HCT116 (cell line): ENCODE data around the gene BTBD16. TPM values are rescaled to one million over a fixed set of nuclear protein-coding genes. Genes with fewer than 3 reads are reported as not detected.

ENCODE experiments used
- ATAC-seq: fragments of 200-7000 bp; cut with Tn5 transposase; 2 replicates; pipeline ENCODE4 v1.9.1; 2020; ENCODE audit warnings: mild to moderate bottlenecking, moderate library complexity
- BruUV-seq: library from RNA; stranded (reverse); fragments of 400-500 nt; replicated peaks from 2 replicates; lab custom pipeline; 2021; lab: Mats Ljungman, UMichigan
- CTCF ChIA-PET: fragments of 300-600 bp; sonication (Branson Sonifier 250); formaldehyde crosslinking; loops from one replicate; lab custom pipeline; 2021; ENCODE audit warnings: antibody characterized with exemption; lab: Charles Lee
- POLR2A ChIA-PET: fragments of 300-600, 350-600 bp; sonication (Branson Sonifier 250); formaldehyde crosslinking; loops from one replicate; lab custom pipeline; 2021; ENCODE audit warnings: antibody characterized with exemption; lab: Charles Lee
- RAD21 ChIA-PET, 2 experiments: fragments of 300-600 bp; sonication (Branson Sonifier 250); formaldehyde crosslinking; loops; one replicate each; lab custom pipeline; 2023; ENCODE audit warnings: low total read pairs in 2 of 2; ENCODE audit not compliant: uncharacterized antibody in 2 of 2, unreplicated experiment in 2 of 2, low non-redundant PET in 1 of 2; lab: Charles Lee
- DNase-seq: peaks from one replicate; pipeline ENCODE4 v3.0.0-alpha.2; 2010; ENCODE audit warnings: low read depth, low spot score
- H2AFZ ChIP-seq: fragments of 200-600 bp; shearing (Covaris generic), sonication (generic); 2 replicates; pipeline ENCODE4 v1.6.1; 2017; ENCODE audit warnings: low read depth, mixed run types, mixed read lengths, antibody characterized with exemption, low read length; ENCODE audit not compliant: poor library complexity, severe bottlenecking
- H3K27ac ChIP-seq: 2 replicates; pipeline ENCODE4 v1.5.1; 2012; ENCODE audit warnings: low read depth, low read length
- H3K27me3 ChIP-seq: fragments of 200-600 bp; sonication (generic); 2 replicates; pipeline ENCODE4 v1.6.1; 2016; ENCODE audit warnings: mixed run types, low read length, mixed read lengths; ENCODE audit not compliant: insufficient read depth
- H3K36me3 ChIP-seq, 2 experiments: fragments of 200-500 bp in 1 of 2; fragments of 200-600 bp in 1 of 2; sonication (Bioruptor generic) in 1 of 2; sonication (generic) in 1 of 2; 2 replicates each; pipeline versions ENCODE4 v1.5.1 to v1.6.1; 2014 to 2016; ENCODE audit warnings: low read length in 2 of 2, inconsistent platforms in 1 of 2, mixed read lengths in 1 of 2, mixed run types in 1 of 2; ENCODE audit not compliant: insufficient read depth in 2 of 2, control insufficient read depth in 1 of 2
- H3K4me1 ChIP-seq, 2 experiments: fragments of 200-600 bp in 1 of 2; sonication (generic) in 1 of 2; 2 replicates each; pipeline versions ENCODE4 v1.5.1 to v1.6.1; 2012 to 2017; ENCODE audit warnings: low read length in 2 of 2, inconsistent platforms in 1 of 2, mild to moderate bottlenecking in 1 of 2, mixed read lengths in 1 of 2, mixed run types in 1 of 2, moderate library complexity in 1 of 2; ENCODE audit not compliant: insufficient read depth in 2 of 2, control insufficient read depth in 1 of 2
- H3K4me2 ChIP-seq: fragments of 200-600 bp; sonication (generic); 2 replicates; pipeline ENCODE4 v1.6.1; 2017; ENCODE audit warnings: mixed run types, low read length, mixed read lengths
- H3K4me3 ChIP-seq, 2 experiments: fragments of 200-600 bp in 1 of 2; sonication (generic) in 1 of 2; replicated peaks in 1 of 2; 2 replicates each; pipeline ENCODE4 v1.5.1; 2011 to 2016; ENCODE audit warnings: low read length in 2 of 2, control low read depth in 1 of 2, low read depth in 1 of 2, mild to moderate bottlenecking in 1 of 2, mixed read lengths in 1 of 2, mixed run types in 1 of 2
- H3K79me2 ChIP-seq: fragments of 200-600 bp; sonication (generic); 2 replicates; pipeline ENCODE4 v1.6.1; 2017; ENCODE audit warnings: mild to moderate bottlenecking, mixed run types, low read length, moderate library complexity, mixed read lengths; ENCODE audit not compliant: insufficient read depth
- H3K9ac ChIP-seq: fragments of 200-600 bp; sonication (generic); 2 replicates; pipeline ENCODE4 v1.6.1; 2016; ENCODE audit warnings: low read length, mixed read lengths
- H3K9me2 ChIP-seq: fragments of 200-600 bp; sonication (generic), shearing (Covaris generic); 2 replicates; pipeline ENCODE4 v1.6.1; 2017; ENCODE audit warnings: mixed run types, mild to moderate bottlenecking, moderate library complexity; ENCODE audit not compliant: insufficient read depth
- H3K9me3 ChIP-seq, 2 experiments: fragments of 200-500 bp in 1 of 2; fragments of 200-600 bp in 1 of 2; sonication (Bioruptor generic) in 1 of 2; sonication (generic) in 1 of 2; 2 replicates each; pipeline ENCODE4 v1.6.1; 2014 to 2017; ENCODE audit warnings: low read length in 2 of 2, mixed read lengths in 2 of 2, inconsistent platforms in 1 of 2, low read depth in 1 of 2, mild to moderate bottlenecking in 1 of 2, mixed run types in 1 of 2, moderate library complexity in 1 of 2; ENCODE audit not compliant: control insufficient read depth in 1 of 2, insufficient read depth in 1 of 2
- H4K20me1 ChIP-seq: fragments of 200-600 bp; sonication (generic), shearing (Covaris generic); 2 replicates; pipeline ENCODE4 v1.6.1; 2017; ENCODE audit warnings: mixed run types, mild to moderate bottlenecking, moderate library complexity; ENCODE audit not compliant: insufficient read depth
- ATF3 ChIP-seq: IDR thresholded peaks from 2 replicates; pipeline ENCODE4 v1.6.1; 2012
- CEBPB ChIP-seq: IDR thresholded peaks from 2 replicates; pipeline ENCODE4 v1.6.1; 2012; ENCODE audit warnings: low read depth
- CTCF ChIP-seq, 3 experiments: fragments of 200-600 bp in 1 of 3; sonication (generic) in 1 of 3; IDR thresholded peaks in 2 of 3; conservative IDR thresholded peaks in 1 of 3; 2 replicates each; pipeline ENCODE4 v1.5.1; 2012 to 2017; ENCODE audit warnings: low read depth in 2 of 3, low read length in 2 of 3, antibody characterized with exemption in 1 of 3, borderline replicate concordance in 1 of 3, control low read depth in 1 of 3, mild to moderate bottlenecking in 1 of 3, mixed read lengths in 1 of 3, mixed run types in 1 of 3, moderate library complexity in 1 of 3; ENCODE audit not compliant: insufficient read depth in 1 of 3
- EGR1 ChIP-seq: IDR thresholded peaks from 2 replicates; pipeline ENCODE4 v1.6.1; 2012; ENCODE audit warnings: low read depth
- ELF1 ChIP-seq: IDR thresholded peaks from 2 replicates; pipeline ENCODE4 v1.6.1; 2012; ENCODE audit warnings: low read depth, borderline replicate concordance
- EZH2phosphoT487 ChIP-seq: fragments of 200-600 bp; IDR thresholded peaks from 2 replicates; pipeline ENCODE4 v1.6.1; 2018; ENCODE audit warnings: antibody characterized with exemption, borderline replicate concordance
- FOSL1 ChIP-seq: IDR thresholded peaks from 2 replicates; pipeline ENCODE4 v1.6.1; 2012; ENCODE audit warnings: low read depth
- JUND ChIP-seq: IDR thresholded peaks from 2 replicates; pipeline ENCODE4 v1.6.1; 2012
- MAX ChIP-seq: IDR thresholded peaks from 2 replicates; pipeline ENCODE4 v1.6.1; 2012
- POLR2A ChIP-seq: IDR thresholded peaks from 2 replicates; pipeline ENCODE4 v1.7.0; 2011; ENCODE audit warnings: borderline replicate concordance; ENCODE audit not compliant: insufficient read depth, insufficient read length; ENCODE audit errors: extremely low read depth
- RAD21 ChIP-seq: IDR thresholded peaks from 2 replicates; pipeline ENCODE4 v1.6.1; 2012; ENCODE audit warnings: low read depth, mild to moderate bottlenecking
- REST ChIP-seq: IDR thresholded peaks from 2 replicates; pipeline ENCODE4 v1.6.1; 2012; ENCODE audit warnings: low read depth
- SIN3A ChIP-seq: IDR thresholded peaks from 2 replicates; pipeline ENCODE4 v1.6.1; 2012; ENCODE audit warnings: low read depth
- SP1 ChIP-seq: IDR thresholded peaks from 2 replicates; pipeline ENCODE4 v1.6.1; 2012; ENCODE audit warnings: low read depth
- SRF ChIP-seq: IDR thresholded peaks from 2 replicates; pipeline ENCODE4 v1.6.1; 2012; ENCODE audit warnings: low read depth
- ZBTB33 ChIP-seq: IDR thresholded peaks from 2 replicates; pipeline ENCODE4 v1.6.1; 2011; ENCODE audit warnings: mild to moderate bottlenecking, low read length, moderate library complexity; ENCODE audit not compliant: insufficient replicate concordance; ENCODE audit errors: extremely low read depth
- ZFX ChIP-seq: fragments of 450-650 bp; IDR thresholded peaks from 2 replicates; pipeline ENCODE4 v1.6.1; 2017
- intact Hi-C: fragments of 100-400 bp; cut with micrococcal nuclease; formaldehyde crosslinking; loops from 2 replicates; pipeline ENCODE4 v1.10.0; 2022
- total RNA-seq: library from RNA; stranded (reverse); gene quantifications from one replicate; pipeline ENCODE4 v1.2.1, GENCODE V29; 2021; ENCODE audit not compliant: unreplicated experiment

The BTBD16 gene
- total RNA-seq, 1 experiment from 2014 or later = 0.27 TPM

GRCh38 chr10:122348935-122349361 lies 77.9 kb downstream of the BTBD16 start:
- no peak overlapping the region for H2AFZ ChIP-seq
- ChIA-PET RAD21 (no interaction called here), CTCF (no interaction called here), POLR2A (no interaction called here)
- H3K36me3 ChIP-seq = no peaks in the 10 kb centered on the region
- TF ChIP-seq EGR1 (no peak), EZH2phosphoT487 (no peak), JUND (no peak), SRF (no peak), ATF3 (no peak), ZFX (no peak), MAX (no peak), POLR2A (no peak), SP1 (no peak), CEBPB (no peak), RAD21 (no peak), SIN3A (no peak), FOSL1 (no peak), ELF1 (no peak), CTCF (IDR thresholded peaks at IDR 0.05 in 2 of 3, conservative IDR thresholded peaks at IDR 0.05 in 1 of 3; ENCODE audit: borderline replicate concordance in 1 of 3, insufficient read depth in 1 of 3, low read depth in 2 of 3, low read length in 2 of 3) (no peak), REST (no peak), ZBTB33 (no peak)
- H4K20me1 ChIP-seq = no peaks in the 10 kb centered on the region
- BruUV-seq = no TSS peak
- peaks cover 7 to 12% of the 10 kb centered on the region in 2 experiments for H3K4me1 ChIP-seq
- intact Hi-C loops = no loop called here
- H3K4me2 ChIP-seq = no peak overlapping the region
- no peaks in the 10 kb centered on the region for H3K27me3 ChIP-seq
- no peak for ATAC-seq
- DNase-seq = no peak
- H3K9me2 ChIP-seq = no peaks in the 10 kb centered on the region
- no peak overlapping the region for H3K27ac ChIP-seq
- H3K9ac ChIP-seq = no peak overlapping the region
- no peaks in the 10 kb centered on the region for H3K79me2 ChIP-seq
- H3K9me3 ChIP-seq = no peaks in the 10 kb centered on the region; a peak in 1 of 4 replicates
- H3K4me3 ChIP-seq = no peak overlapping the region
